Fibroblast of the aortic adventitia (primary cell): ENCODE measurements around the gene TUT4. TPM values are rescaled to one million over a fixed set of nuclear protein-coding genes. Genes with fewer than 3 reads are reported as not detected.

Experiments
- DNase-seq: peaks from one replicate; pipeline ENCODE4 v3.0.0-alpha.2; 2010; ENCODE audit warnings: low read depth
- H3K4me3 ChIP-seq: 2 replicates; pipeline ENCODE4 v1.5.1; 2011; ENCODE audit warnings: low read depth, mild to moderate bottlenecking, control low read depth, low read length, moderate library complexity
- total RNA-seq: library from RNA; depleted of rRNA; stranded (reverse); fragments of >200 nt; gene quantifications from 2 replicates; pipeline ENCODE4 v1.2.3, GENCODE V29; 2012; ENCODE audit warnings: low replicate concordance
- TF ChIP-seq, protein P1 (sequence below): IDR thresholded peaks from 2 replicates; pipeline ENCODE4 v1.5.1; 2011; ENCODE audit warnings: mild to moderate bottlenecking, low read length, control low read depth, inconsistent platforms; ENCODE audit not compliant: insufficient read depth

Gene TUT4
- total RNA-seq, 1 donor: 42.5 TPM

GRCh38 chr1:52404975-52405338 lies 147.9 kb downstream of the TUT4 start:
- peak overlapping the region; percentile 97 for H3K4me3 ChIP-seq
- TF ChIP-seq, protein P1, sequence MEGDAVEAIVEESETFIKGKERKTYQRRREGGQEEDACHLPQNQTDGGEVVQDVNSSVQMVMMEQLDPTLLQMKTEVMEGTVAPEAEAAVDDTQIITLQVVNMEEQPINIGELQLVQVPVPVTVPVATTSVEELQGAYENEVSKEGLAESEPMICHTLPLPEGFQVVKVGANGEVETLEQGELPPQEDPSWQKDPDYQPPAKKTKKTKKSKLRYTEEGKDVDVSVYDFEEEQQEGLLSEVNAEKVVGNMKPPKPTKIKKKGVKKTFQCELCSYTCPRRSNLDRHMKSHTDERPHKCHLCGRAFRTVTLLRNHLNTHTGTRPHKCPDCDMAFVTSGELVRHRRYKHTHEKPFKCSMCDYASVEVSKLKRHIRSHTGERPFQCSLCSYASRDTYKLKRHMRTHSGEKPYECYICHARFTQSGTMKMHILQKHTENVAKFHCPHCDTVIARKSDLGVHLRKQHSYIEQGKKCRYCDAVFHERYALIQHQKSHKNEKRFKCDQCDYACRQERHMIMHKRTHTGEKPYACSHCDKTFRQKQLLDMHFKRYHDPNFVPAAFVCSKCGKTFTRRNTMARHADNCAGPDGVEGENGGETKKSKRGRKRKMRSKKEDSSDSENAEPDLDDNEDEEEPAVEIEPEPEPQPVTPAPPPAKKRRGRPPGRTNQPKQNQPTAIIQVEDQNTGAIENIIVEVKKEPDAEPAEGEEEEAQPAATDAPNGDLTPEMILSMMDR: no peak
- DNase-seq: no peak

DNA sequence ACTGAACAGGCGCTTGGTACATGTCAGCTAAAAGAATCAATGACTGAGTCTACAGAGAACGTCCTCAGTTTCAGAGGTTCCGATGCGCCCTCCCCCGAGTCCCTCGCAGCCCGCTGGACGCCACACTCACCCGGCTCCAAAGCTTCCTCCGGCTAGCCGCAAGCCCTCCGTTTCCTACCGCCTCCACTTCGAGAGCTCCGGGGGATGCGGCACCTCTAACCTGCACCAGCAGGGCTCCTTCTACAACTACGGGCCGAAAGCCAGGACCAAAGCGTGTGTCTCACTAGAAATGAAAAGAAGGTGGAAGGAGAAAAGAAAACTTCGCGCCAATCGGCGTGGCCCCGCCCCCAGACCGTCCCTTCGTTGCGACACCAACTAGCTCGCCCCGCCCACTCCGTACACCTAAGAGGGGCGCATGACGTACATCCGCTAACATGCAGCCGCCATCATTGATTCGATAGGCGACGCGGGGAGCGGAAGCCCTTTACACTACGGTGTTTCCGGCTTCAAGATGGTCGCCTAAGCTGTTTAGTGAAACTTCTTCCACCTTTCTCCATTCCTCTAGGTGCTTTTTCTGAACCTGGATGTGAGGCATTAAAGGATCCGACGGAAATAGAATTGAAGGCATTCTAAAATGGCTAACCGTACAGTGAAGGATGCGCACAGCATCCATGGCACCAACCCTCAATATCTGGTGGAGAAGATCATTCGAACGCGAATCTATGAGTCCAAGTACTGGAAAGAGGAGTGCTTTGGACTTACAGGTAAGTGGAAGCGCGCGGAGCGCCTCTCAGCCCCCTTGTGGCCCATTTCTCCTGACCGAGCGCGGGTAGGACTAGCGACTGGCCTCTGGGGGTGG lies 148.5 kb downstream of the TUT4 start, which contains the start of the genes ORC1 and PRPF38A:
TSS of gene ORC1 (minus strand) at position 308 of the 859 bp plus-strand sequence. CDS start 2,200 bp downstream, outside the sequence.
TSS of gene PRPF38A (plus strand) at position 487 of the 859 bp plus-strand sequence. CDS start at position 635, 148 bp downstream.
- TF ChIP-seq, protein P1: peak; percentile 68
- H3K4me3 ChIP-seq: peak within 1 kb of the TSS; percentile 97
- peak; percentile 96 for DNase-seq

- TF ChIP-seq, protein P1: no peak
- H3K4me3 ChIP-seq: peak overlapping the region; percentile 97
- peak; percentile 77 for DNase-seq
Measured at GRCh38 chr1:52403566-52404115, 149.3 kb downstream of the TUT4 start.

DNA sequence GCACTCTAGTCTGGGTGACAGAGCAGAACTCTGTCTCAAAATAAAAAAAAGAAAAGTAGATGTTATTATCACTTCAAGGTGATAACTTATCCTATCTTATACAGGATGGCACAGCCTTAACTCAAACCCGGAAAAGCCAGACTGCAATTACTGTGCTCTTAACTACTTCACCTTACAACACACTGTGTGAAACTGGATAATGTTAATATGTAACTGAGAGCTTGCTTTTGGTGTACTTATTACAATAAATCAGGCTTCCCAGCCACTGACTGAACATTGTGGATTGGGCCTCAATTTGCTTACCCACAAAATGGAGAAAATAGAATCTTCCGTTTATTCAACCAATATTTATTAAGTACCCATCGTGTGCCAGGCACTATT lies 150.0 kb downstream of the TUT4 start:
- TF ChIP-seq, protein P1: no peak
- no peak for DNase-seq
- H3K4me3 ChIP-seq: no peak overlapping the region

DNA sequence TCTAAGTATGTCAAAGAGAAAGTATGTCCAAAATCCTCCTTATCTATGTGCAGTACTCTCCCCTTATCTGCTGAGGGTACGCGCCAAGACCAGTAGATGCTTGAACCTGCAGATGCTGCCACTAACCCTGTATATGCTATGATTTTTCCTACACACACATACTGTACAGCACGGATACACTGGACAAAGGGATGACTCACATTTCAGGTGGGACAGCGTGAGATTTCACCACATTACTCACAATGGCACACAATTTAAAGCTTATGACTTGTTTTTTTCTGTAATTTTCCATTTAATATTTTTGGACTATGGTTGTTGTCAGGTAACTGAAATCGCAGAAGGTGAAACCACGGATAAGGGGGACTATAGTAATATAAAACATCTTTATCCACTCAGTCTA lies 152.8 kb downstream of the TUT4 start:
- TF ChIP-seq, protein P1: no peak
- no peak overlapping the region for H3K4me3 ChIP-seq
- DNase-seq: no peak

DNA sequence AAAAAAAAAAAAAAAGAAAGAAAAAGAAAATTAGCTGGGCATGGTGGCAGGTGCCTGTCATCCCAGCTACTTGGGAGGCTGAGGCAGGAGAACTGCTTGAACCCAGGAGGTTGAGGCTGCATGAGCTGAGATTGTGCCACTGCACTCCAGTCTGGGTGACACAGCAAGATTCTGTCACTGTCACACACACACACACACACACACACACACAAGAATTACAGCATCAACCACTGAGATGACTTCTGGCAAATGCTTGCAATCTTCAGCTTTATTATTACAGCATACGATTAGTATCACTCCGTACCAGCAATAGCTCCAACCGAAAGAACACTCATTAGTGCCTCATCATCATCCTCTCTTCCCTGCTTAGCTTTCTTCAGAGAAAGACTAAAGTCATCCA lies 153.3 kb downstream of the TUT4 start:
- no peak overlapping the region for H3K4me3 ChIP-seq
- TF ChIP-seq, protein P1: no peak
- DNase-seq: no peak
